ENCODE data around the gene PALMD. TPM values are rescaled to one million over a fixed set of nuclear protein-coding genes. Genes with fewer than 3 reads are reported as not detected.

The PALMD gene
- total RNA-seq, 4 donors from 2014 or later = 64.5 to 105 (median 72.0) TPM

DNA sequence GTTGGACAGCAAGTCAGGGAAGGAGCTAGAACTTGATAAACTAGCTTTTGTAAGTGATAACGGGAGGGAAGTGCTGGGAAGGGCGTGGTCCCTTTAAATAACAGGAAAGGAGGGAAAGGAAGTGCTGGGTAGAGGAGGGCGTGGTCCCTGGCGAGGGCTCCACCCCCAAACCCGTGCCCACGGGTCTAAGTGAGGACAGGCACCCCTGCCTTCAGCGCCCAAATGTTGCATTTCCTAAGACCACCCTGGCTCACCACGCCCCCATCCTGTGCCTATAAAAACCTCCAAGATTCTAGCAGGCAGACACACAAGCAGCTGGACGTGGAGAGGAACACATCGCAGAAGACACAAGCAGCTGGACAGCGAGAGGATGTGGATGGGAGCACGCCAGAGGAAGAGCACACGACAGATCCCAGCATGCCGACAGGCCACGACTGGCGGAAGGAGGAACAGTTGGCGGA lies 58.5 kb downstream of the PALMD start:
- WGBS, 2 donors = 80 to 86% methylated on average over 17 of the region's 17 CpGs
- no peak for DNase-seq (ENCODE audit: low spot score in 2 of 2)
- H3K36me3 ChIP-seq = no peaks in the 10 kb centered on the region
- no peaks in the 10 kb centered on the region for H3K27me3 ChIP-seq
- no peak overlapping the region for H3K27ac ChIP-seq
- TF ChIP-seq, protein P1, sequence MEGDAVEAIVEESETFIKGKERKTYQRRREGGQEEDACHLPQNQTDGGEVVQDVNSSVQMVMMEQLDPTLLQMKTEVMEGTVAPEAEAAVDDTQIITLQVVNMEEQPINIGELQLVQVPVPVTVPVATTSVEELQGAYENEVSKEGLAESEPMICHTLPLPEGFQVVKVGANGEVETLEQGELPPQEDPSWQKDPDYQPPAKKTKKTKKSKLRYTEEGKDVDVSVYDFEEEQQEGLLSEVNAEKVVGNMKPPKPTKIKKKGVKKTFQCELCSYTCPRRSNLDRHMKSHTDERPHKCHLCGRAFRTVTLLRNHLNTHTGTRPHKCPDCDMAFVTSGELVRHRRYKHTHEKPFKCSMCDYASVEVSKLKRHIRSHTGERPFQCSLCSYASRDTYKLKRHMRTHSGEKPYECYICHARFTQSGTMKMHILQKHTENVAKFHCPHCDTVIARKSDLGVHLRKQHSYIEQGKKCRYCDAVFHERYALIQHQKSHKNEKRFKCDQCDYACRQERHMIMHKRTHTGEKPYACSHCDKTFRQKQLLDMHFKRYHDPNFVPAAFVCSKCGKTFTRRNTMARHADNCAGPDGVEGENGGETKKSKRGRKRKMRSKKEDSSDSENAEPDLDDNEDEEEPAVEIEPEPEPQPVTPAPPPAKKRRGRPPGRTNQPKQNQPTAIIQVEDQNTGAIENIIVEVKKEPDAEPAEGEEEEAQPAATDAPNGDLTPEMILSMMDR (IDR thresholded peaks at IDR 0.05) = no peak
- no peak for TF ChIP-seq EP300 (IDR thresholded peaks at IDR 0.05)
- no peak for TF ChIP-seq POLR2A (IDR thresholded peaks at IDR 0.05)
- H3K4me1 ChIP-seq = peaks cover 0 to 19% (median 0%) of the 10 kb centered on the region in 4 donors
- H3K9me3 ChIP-seq = peaks cover 0 to 3% (median 0%) of the 10 kb centered on the region in 4 donors
- no peak overlapping the region for H3K4me3 ChIP-seq

DNA sequence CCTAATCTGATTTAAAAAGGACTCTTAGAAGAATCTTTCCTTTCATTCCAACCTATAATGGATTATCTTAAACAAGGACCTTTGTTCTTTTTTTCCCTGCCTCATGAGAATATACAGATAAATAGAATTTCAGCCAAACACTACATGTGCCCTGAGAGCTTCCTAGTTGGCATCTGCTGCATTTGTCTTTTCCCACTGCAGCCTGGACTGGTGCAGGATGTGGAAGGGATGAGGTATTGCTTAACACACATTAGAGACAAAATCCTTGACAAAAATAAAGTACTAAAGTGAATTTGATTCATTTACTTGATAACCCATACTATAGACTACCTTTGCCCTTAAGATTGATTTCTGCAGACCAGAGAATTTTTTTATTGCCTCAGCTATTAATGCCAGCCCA lies 59.5 kb downstream of the PALMD start:
- Histone ChIP-seq H3K4me3 (no peak overlapping the region), H3K9me3 (peaks cover 0 to 3% (median 0%) of the 10 kb centered on the region in 4 donors), H3K27ac (peak overlapping the region in 1 of 4 donors; percentile 3), H3K27me3 (no peaks in the 10 kb centered on the region), H3K4me1 (peaks cover 0 to 19% (median 0%) of the 10 kb centered on the region in 4 donors), H3K36me3 (peaks cover 0 to 5% (median 0%) of the 10 kb centered on the region in 3 donors)
- no peak for DNase-seq (ENCODE audit: low spot score in 2 of 2)
- TF ChIP-seq, protein P1 (IDR thresholded peaks at IDR 0.05) = no peak
- TF ChIP-seq EP300 (IDR thresholded peaks at IDR 0.05) (no peak), POLR2A (IDR thresholded peaks at IDR 0.05) (no peak)

DNA sequence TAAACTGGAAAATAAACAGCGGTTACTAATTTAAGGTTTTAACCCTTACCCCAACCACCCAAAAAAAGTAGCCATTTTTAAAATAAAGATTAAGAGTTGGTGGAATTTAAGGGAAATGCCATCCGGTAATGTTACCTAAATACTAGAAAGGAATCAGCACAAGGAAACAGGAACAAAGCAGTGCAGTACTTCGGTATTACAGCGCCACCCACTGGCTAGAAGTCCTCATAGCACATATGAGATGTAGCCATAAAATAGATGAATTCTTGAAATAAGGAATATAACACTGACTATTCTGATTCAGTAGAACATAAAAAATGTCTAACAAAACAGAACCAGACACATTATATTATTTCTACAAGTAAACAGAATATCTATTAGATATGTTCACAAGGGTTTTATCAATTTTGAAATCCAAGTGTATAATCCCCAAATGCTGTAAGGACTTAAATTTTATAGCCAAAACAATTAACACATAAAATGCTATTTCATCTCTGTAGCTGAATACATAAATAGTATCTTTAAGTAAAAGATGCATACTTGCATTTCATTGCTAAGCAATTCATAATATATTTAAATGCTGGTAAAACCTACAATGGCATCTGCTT lies 61.7 kb downstream of the PALMD start:
- peaks cover 0 to 5% (median 0%) of the 10 kb centered on the region in 3 donors for H3K36me3 ChIP-seq

DNA sequence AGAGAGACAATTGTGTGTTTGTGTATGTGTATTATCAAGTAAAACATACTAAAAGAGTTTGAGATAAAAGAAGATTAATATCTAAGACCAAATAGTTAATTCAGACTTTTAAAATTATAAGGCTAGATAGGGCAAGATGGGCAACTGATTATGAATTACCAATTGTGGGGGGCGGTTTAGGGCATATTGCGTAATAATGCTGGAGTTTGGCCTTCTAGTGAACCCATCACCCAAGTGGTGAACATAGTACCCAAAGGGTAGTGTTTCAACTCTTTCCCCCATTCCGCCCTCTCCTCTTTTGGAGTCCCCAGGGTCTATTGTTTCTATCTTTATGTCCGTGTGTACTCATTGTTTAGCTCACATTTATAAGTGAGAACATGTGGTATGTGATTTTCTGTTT lies 65.1 kb downstream of the PALMD start:
- WGBS, 2 donors = 83 to 85% methylated on average over 4 of the region's 4 CpGs
- H3K4me3 ChIP-seq = no peak overlapping the region
- H3K36me3 ChIP-seq = peaks cover 0 to 5% (median 0%) of the 10 kb centered on the region in 3 donors
- H3K4me1 ChIP-seq = peaks cover 0 to 6% (median 0%) of the 10 kb centered on the region in 4 donors
- no peak for DNase-seq (ENCODE audit: low spot score in 2 of 2)
- H3K27ac ChIP-seq = no peak overlapping the region
- no peaks in the 10 kb centered on the region for H3K27me3 ChIP-seq
- H3K9me3 ChIP-seq = no peaks in the 10 kb centered on the region
- TF ChIP-seq POLR2A (IDR thresholded peaks at IDR 0.05) (no peak), EP300 (IDR thresholded peaks at IDR 0.05) (no peak)
- TF ChIP-seq, protein P1 (IDR thresholded peaks at IDR 0.05) = no peak

More for the DNA sequence above, 61.7 kb downstream of the PALMD start:
- Histone ChIP-seq H3K27ac (no peak overlapping the region), H3K4me1 (peaks cover 0 to 19% (median 0%) of the 10 kb centered on the region in 4 donors), H3K4me3 (no peak overlapping the region), H3K27me3 (no peaks in the 10 kb centered on the region), H3K9me3 (no peaks in the 10 kb centered on the region)
- no peak for TF ChIP-seq POLR2A (IDR thresholded peaks at IDR 0.05)
- TF ChIP-seq, protein P1 (IDR thresholded peaks at IDR 0.05) = peak; percentile 76 to 88 (median 83)
- 11 to 12% methylated on average over 4 of the region's 4 CpGs for WGBS, 2 donors
- peak; percentile 73 to 95 for DNase-seq (ENCODE audit: low spot score in 2 of 2)

DNA sequence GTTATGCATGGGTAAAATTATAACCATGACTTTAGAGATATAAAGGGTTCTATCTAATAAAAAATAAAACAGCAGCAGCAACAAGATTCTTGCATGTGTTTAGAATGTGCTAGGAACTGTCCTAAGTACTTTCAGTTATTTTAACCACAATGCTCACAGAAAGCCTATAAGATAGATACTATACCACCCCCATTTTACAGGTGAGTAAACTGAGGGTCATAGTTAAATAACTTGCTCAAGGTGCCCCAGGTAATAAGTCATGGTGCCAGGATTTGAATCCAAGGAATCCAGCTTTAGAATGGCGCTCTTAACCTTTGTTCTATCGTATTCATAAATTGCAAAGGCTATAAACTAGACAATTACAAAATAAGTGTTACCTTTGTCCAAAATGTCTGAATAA lies 67.1 kb downstream of the PALMD start:
- Histone ChIP-seq H3K27me3 (no peaks in the 10 kb centered on the region), H3K36me3 (peaks cover 0 to 5% (median 0%) of the 10 kb centered on the region in 3 donors), H3K27ac (no peak overlapping the region), H3K4me3 (no peak overlapping the region), H3K4me1 (no peaks in the 10 kb centered on the region), H3K9me3 (no peaks in the 10 kb centered on the region)
- no peak for TF ChIP-seq EP300 (IDR thresholded peaks at IDR 0.05)
- no peak for TF ChIP-seq POLR2A (IDR thresholded peaks at IDR 0.05)
- TF ChIP-seq, protein P1 (IDR thresholded peaks at IDR 0.05) = no peak
- 88 to 96% methylated on average over 2 of the region's 2 CpGs for WGBS, 2 donors
- DNase-seq (ENCODE audit: low spot score in 2 of 2) = no peak
